Brain pericyte (primary cell): Measurements from ENCODE around the gene TMEM126B.
A peak's percentile ranks its signal among the peaks of the same experiment; 100 is the strongest.
"Not testable (repeated sequence)": the region's sequence is repeated elsewhere in the genome, so short reads cannot be mapped to it uniquely, and the experiment has no call there.

Source experiments
- DNase-seq: peaks from one replicate; pipeline ENCODE4 v3.0.0-alpha.2; 2012; ENCODE audit warnings: low read depth, low spot score

The TMEM126B gene

GRCh38 chr11:85647604-85648299 is 19.4 kb downstream of the TMEM126B start, which contains the start of gene TMEM126A:
Gene TMEM126A, plus strand, starts transcription at chr11:85647967. Its CDS starts 2,289 bp downstream, at chr11:85650256.
- DNase-seq, result peak; percentile 55

- no peak for DNase-seq
These were observed 22.7 kb downstream of the TMEM126B start for GRCh38 chr11:85651118-85651517.

- DNase-seq, result no peak
These were observed 24.5 kb downstream of the TMEM126B start for GRCh38 chr11:85652786-85653447.

GRCh38 chr11:85654343-85654742 is 25.9 kb downstream of the TMEM126B start:
- not testable (repeated sequence) for DNase-seq

GRCh38 chr11:85656777-85657176 is 28.4 kb downstream of the TMEM126B start:
- DNase-seq, result no peak

GRCh38 chr11:85658180-85658579 is 29.8 kb downstream of the TMEM126B start:
- DNase-seq, result no peak

- no peak for DNase-seq
These were observed 33.7 kb downstream of the TMEM126B start for GRCh38 chr11:85661972-85662664.

GRCh38 chr11:85663080-85663752 is 34.8 kb downstream of the TMEM126B start:
- no peak for DNase-seq

- DNase-seq, result no peak
These were observed 35.6 kb downstream of the TMEM126B start for GRCh38 chr11:85663753-85664614.

GRCh38 chr11:85664615-85665481 is 36.5 kb downstream of the TMEM126B start, which contains the start of gene CREBZF:
Gene CREBZF, minus strand, starts transcription at chr11:85665129. Its CDS starts 254 bp downstream, at chr11:85664875.
- DNase-seq, result peak; percentile 86

- no peak for DNase-seq
These were observed 37.3 kb downstream of the TMEM126B start for GRCh38 chr11:85665733-85666132.

- DNase-seq, result no peak
These were observed 38.3 kb downstream of the TMEM126B start for GRCh38 chr11:85666687-85667086.

GRCh38 chr11:85668157-85668556 is 39.8 kb downstream of the TMEM126B start:
- DNase-seq, result no peak

- not testable (repeated sequence) for DNase-seq
These were observed 42.7 kb downstream of the TMEM126B start for GRCh38 chr11:85670949-85671663.

- no peak for DNase-seq
These were observed 43.9 kb downstream of the TMEM126B start for GRCh38 chr11:85672105-85672902.

- no peak for DNase-seq
These were observed 45.0 kb downstream of the TMEM126B start for GRCh38 chr11:85673393-85673792.

GRCh38 chr11:85679576-85679975 is 51.2 kb downstream of the TMEM126B start:
- DNase-seq, result no peak

- no peak for DNase-seq
These were observed 52.5 kb downstream of the TMEM126B start for GRCh38 chr11:85680897-85681296.
